GM21447 (cell line): ENCODE results near the gene SELENOT.
"Not testable (repeated sequence)": the region's sequence is repeated elsewhere in the genome, so short reads cannot be mapped to it uniquely, and the experiment has no call there.

Experiments used
- ATAC-seq: cut with Tn5 transposase; IDR thresholded peaks from one replicate; pipeline ENCODE4 v1.9.1; 2021; ENCODE audit not compliant: unreplicated experiment

Gene SELENOT

GRCh38 chr3:150607267-150608065 is 4.3 kb downstream of the SELENOT start:
- ATAC-seq = no peak

GRCh38 chr3:150609988-150610387 is 6.9 kb downstream of the SELENOT start:
- no peak for ATAC-seq

GRCh38 chr3:150610785-150611184 is 7.7 kb downstream of the SELENOT start:
- ATAC-seq = no peak

- no peak for ATAC-seq
Measured at GRCh38 chr3:150611666-150612065, 8.5 kb downstream of the SELENOT start.

GRCh38 chr3:150612494-150612893 is 9.4 kb downstream of the SELENOT start:
- no peak for ATAC-seq

- no peak for ATAC-seq
Measured at GRCh38 chr3:150613034-150613433, 9.9 kb downstream of the SELENOT start.

GRCh38 chr3:150613709-150614480 is 10.8 kb downstream of the SELENOT start:
- no peak for ATAC-seq

- no peak for ATAC-seq
Measured at GRCh38 chr3:150620002-150620689, 17.0 kb downstream of the SELENOT start.

GRCh38 chr3:150622955-150623354 is 19.8 kb downstream of the SELENOT start:
- ATAC-seq = not testable (repeated sequence)

GRCh38 chr3:150623945-150624344 is 20.8 kb downstream of the SELENOT start:
- no peak for ATAC-seq

- ATAC-seq = no peak
Measured at GRCh38 chr3:150626148-150626930, 23.2 kb downstream of the SELENOT start.

GRCh38 chr3:150627557-150627956 is 24.4 kb downstream of the SELENOT start:
- no peak for ATAC-seq

- ATAC-seq = no peak
Measured at GRCh38 chr3:150631515-150632221, 28.5 kb downstream of the SELENOT start.

GRCh38 chr3:150635076-150635475 is 32.0 kb downstream of the SELENOT start:
- ATAC-seq = no peak

GRCh38 chr3:150635526-150635925 is 32.4 kb downstream of the SELENOT start:
- no peak for ATAC-seq

GRCh38 chr3:150636258-150636657 is 33.1 kb downstream of the SELENOT start:
- no peak for ATAC-seq

- no peak for ATAC-seq
Measured at GRCh38 chr3:150639262-150639661, 36.1 kb downstream of the SELENOT start.

GRCh38 chr3:150640256-150640655 is 37.1 kb downstream of the SELENOT start:
- ATAC-seq = no peak

GRCh38 chr3:150653110-150653561 is 50.0 kb downstream of the SELENOT start:
- ATAC-seq = peak; percentile 67

- ATAC-seq = no peak
Measured at GRCh38 chr3:150656316-150656715, 53.2 kb downstream of the SELENOT start.
